GM03348 (cell line): ENCODE results near the gene ERFL.

Experiments used
- DNase-seq: peaks from one replicate; pipeline ENCODE4 v3.0.0; 2012; ENCODE audit warnings: low spot score

ERFL gene

DNA sequence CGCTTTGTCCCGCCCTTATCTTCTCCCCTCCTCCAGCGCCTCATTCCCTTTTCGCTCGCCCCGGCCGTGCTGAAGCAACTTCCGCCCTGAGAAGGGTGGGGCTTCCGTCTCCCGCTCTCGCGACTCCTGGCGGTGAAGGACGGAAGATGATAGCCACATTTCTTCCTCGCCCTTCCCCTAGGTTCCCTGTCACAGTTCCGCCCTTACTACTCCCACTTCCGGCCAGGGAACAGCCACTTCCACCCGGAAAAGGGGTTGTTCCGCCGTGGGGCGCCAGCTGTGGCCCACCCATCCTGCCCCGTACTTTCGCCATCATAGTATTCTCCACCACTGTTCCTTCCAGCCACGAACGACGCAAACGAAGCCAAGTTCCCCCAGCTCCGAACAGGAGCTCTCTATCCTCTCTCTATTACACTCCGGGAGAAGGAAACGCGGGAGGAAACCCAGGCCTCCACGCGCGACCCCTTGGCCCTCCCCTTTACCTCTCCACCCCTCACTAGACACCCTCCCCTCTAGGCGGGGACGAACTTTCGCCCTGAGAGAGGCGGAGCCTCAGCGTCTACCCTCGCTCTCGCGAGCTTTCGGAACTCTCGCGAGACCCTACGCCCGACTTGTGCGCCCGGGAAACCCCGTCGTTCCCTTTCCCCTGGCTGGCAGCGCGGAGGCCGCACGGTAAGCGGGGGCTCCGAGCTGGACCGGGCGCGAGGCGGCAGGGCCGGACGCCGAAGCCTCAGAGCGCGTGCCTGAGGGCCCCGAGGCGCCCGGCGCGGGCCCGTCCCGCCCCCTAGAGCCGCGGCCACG lies 68.4 kb downstream of the ERFL start, which contains the start of gene RPS19:
RPS19 (plus strand) TSS at position 638 of the 801 bp plus-strand sequence. CDS start 520 bp downstream, outside the sequence.
- DNase-seq: peak; percentile 97

GRCh38 chr19:41859213-41859617 lies 69.0 kb downstream of the ERFL start:
- no peak for DNase-seq
